GM21529 (cell line): ENCODE measurements around the gene GIMAP7.
"Not testable (repeated sequence)": the region's sequence is repeated elsewhere in the genome, so short reads cannot be mapped to it uniquely, and the experiment has no call there.

Experiments used
- ATAC-seq: cut with Tn5 transposase; IDR thresholded peaks from one replicate; pipeline ENCODE4 v1.9.1; 2021; ENCODE audit not compliant: unreplicated experiment

The GIMAP7 gene

GRCh38 chr7:150511048-150511447, 3.6 kb upstream of the GIMAP7 start:
- no peak for ATAC-seq

GRCh38 chr7:150513758-150514157, 914 bp upstream of the GIMAP7 start:
- no peak for ATAC-seq

- peak; percentile 9 for ATAC-seq
Observed at GRCh38 chr7:150515248-150516147, 826 bp downstream of the GIMAP7 start.

GRCh38 chr7:150516956-150517745, 2.5 kb downstream of the GIMAP7 start:
- no peak for ATAC-seq

- no peak for ATAC-seq
Observed at GRCh38 chr7:150519310-150519709, 4.6 kb downstream of the GIMAP7 start.

- ATAC-seq = no peak
Observed at GRCh38 chr7:150520145-150520544, 5.5 kb downstream of the GIMAP7 start.

GRCh38 chr7:150522931-150523330, 8.3 kb downstream of the GIMAP7 start:
- not testable (repeated sequence) for ATAC-seq

GRCh38 chr7:150524018-150524417, 9.3 kb downstream of the GIMAP7 start:
- no peak for ATAC-seq

GRCh38 chr7:150531704-150532103, 17.0 kb downstream of the GIMAP7 start:
- no peak for ATAC-seq

GRCh38 chr7:150538259-150538658, 23.6 kb downstream of the GIMAP7 start:
- no peak for ATAC-seq

- ATAC-seq = no peak
Observed at GRCh38 chr7:150553163-150553562, 38.5 kb downstream of the GIMAP7 start.

GRCh38 chr7:150556521-150557138, 42.0 kb downstream of the GIMAP7 start:
- ATAC-seq = no peak

- no peak for ATAC-seq
Observed at GRCh38 chr7:150560486-150560885, 45.8 kb downstream of the GIMAP7 start.

GRCh38 chr7:150562919-150563318, 48.2 kb downstream of the GIMAP7 start:
- ATAC-seq = no peak

GRCh38 chr7:150564006-150564405, 49.3 kb downstream of the GIMAP7 start:
- no peak for ATAC-seq

- no peak for ATAC-seq
Observed at GRCh38 chr7:150564566-150564965, 49.9 kb downstream of the GIMAP7 start.

GRCh38 chr7:150565239-150565638, 50.6 kb downstream of the GIMAP7 start:
- ATAC-seq = no peak

- no peak for ATAC-seq
Observed at GRCh38 chr7:150566123-150566522, 51.5 kb downstream of the GIMAP7 start.

- no peak for ATAC-seq
Observed at GRCh38 chr7:150566572-150566971, 51.9 kb downstream of the GIMAP7 start.

- no peak for ATAC-seq
Observed at GRCh38 chr7:150567169-150567568, 52.5 kb downstream of the GIMAP7 start, which contains the start of gene GIMAP4. TSS of gene GIMAP4 (plus strand) at chr7:150567390. CDS start at chr7:150569902, 2,512 bp downstream.

GRCh38 chr7:150567871-150568301, 53.2 kb downstream of the GIMAP7 start:
- no peak for ATAC-seq
